Caco-2 (cell line): Measurements from ENCODE around the gene RBP2. TPM values are rescaled to one million over a fixed set of nuclear protein-coding genes. Genes with fewer than 3 reads are reported as not detected.
A peak's percentile ranks its signal among the peaks of the same experiment; 100 is the strongest.

Experiments
- BruUV-seq: library from RNA; stranded (reverse); fragments of 400-500 nt; replicated peaks from 2 replicates; lab custom pipeline; 2021; lab: Mats Ljungman, UMichigan
- CTCF ChIA-PET: fragments of 300-600 bp; sonication (Branson Sonifier 250); formaldehyde crosslinking; loops from one replicate; lab custom pipeline; 2022; ENCODE audit warnings: antibody characterized with exemption; lab: Charles Lee
- POLR2A ChIA-PET: fragments of 300-600 bp; sonication (Branson Sonifier 250); formaldehyde crosslinking; loops from one replicate; lab custom pipeline; 2022; ENCODE audit warnings: antibody characterized with exemption; lab: Charles Lee
- DNase-seq, 2 experiments: peaks; one replicate each; pipeline versions ENCODE4 v3.0.0 to v3.0.0-alpha.2; 2020 to 2022
- H3K27me3 ChIP-seq: replicated peaks from 2 replicates; pipeline ENCODE4 v1.6.0; 2011; ENCODE audit warnings: low read length; ENCODE audit not compliant: control insufficient read depth, insufficient read depth
- H3K36me3 ChIP-seq: 2 replicates; pipeline ENCODE4 v1.5.1; 2011; ENCODE audit warnings: low read length; ENCODE audit not compliant: control insufficient read depth, insufficient read depth
- H3K4me1 ChIP-seq: fragments of 250-450 bp; sonication (Bioruptor Pico); 2 replicates; pipeline ENCODE4 v1.5.1; 2020; ENCODE audit warnings: mild to moderate bottlenecking
- H3K4me3 ChIP-seq: 2 replicates; pipeline ENCODE4 v1.5.1; 2011; ENCODE audit warnings: low read depth, mild to moderate bottlenecking, control low read depth, low read length
- H3K9me3 ChIP-seq: fragments of 250-450 bp; sonication (Bioruptor Pico); 2 replicates; pipeline ENCODE4 v1.5.1; 2020; ENCODE audit warnings: mild to moderate bottlenecking, moderate library complexity
- H3K27ac Mint-ChIP-seq: one replicate; pipeline ENCODE4 v1.8.0; 2022; ENCODE audit warnings: mixed read lengths; ENCODE audit not compliant: unreplicated experiment
- H3K27me3 Mint-ChIP-seq: one replicate; pipeline ENCODE4 v1.8.0; 2022; ENCODE audit warnings: mixed read lengths; ENCODE audit not compliant: insufficient read depth, unreplicated experiment
- H3K36me3 Mint-ChIP-seq: one replicate; pipeline ENCODE4 v1.8.0; 2022; ENCODE audit warnings: mild to moderate bottlenecking, mixed read lengths; ENCODE audit not compliant: insufficient read depth, unreplicated experiment
- H3K4me1 Mint-ChIP-seq: one replicate; pipeline ENCODE4 v1.8.0; 2022; ENCODE audit warnings: low read depth, mixed read lengths; ENCODE audit not compliant: unreplicated experiment
- H3K4me3 Mint-ChIP-seq: one replicate; pipeline ENCODE4 v1.8.0; 2022; ENCODE audit warnings: mild to moderate bottlenecking, moderate library complexity, mixed read lengths; ENCODE audit not compliant: unreplicated experiment
- H3K9me3 Mint-ChIP-seq: one replicate; pipeline ENCODE4 v1.8.0; 2022; ENCODE audit warnings: mixed read lengths; ENCODE audit not compliant: unreplicated experiment
- CTCF ChIP-seq, 2 experiments: fragments of 200-600 bp in 1 of 2; IDR thresholded peaks; 1 replicate in 1 of 2; 2 replicates in 1 of 2; pipeline versions ENCODE4 v1.5.1 to v1.8.0; 2011 to 2022; ENCODE audit warnings: antibody characterized with exemption in 1 of 2, control low read depth in 1 of 2, inconsistent platforms in 1 of 2, low read depth in 1 of 2, low read length in 1 of 2, mild to moderate bottlenecking in 1 of 2, moderate library complexity in 1 of 2; ENCODE audit not compliant: insufficient read depth in 1 of 2, severe bottlenecking in 1 of 2, unreplicated experiment in 1 of 2
- intact Hi-C: fragments of 100-400 bp; cut with micrococcal nuclease; formaldehyde crosslinking; loops from one replicate; pipeline ENCODE4 v1.10.0; 2022; ENCODE audit not compliant: unreplicated experiment
- total RNA-seq: library from RNA; stranded (reverse); gene quantifications from 2 replicates; pipeline ENCODE4 v1.2.3, GENCODE V29; 2022

The RBP2 gene
- total RNA-seq, 1 experiment from 2014 or later: 28.0 TPM

GRCh38 chr3:139521144-139521543 lies 44.8 kb upstream of the RBP2 start:
- Histone ChIP-seq H3K4me3 (no peak overlapping the region), H3K9me3 (no peaks in the 10 kb centered on the region), H3K4me1 (no peaks in the 10 kb centered on the region), H3K36me3 (no peaks in the 10 kb centered on the region), H3K27me3 (no peaks in the 10 kb centered on the region)
- Mint-ChIP-seq H3K4me3 (no peak overlapping the region), H3K27ac (no peak overlapping the region), H3K27me3 (no peaks in the 10 kb centered on the region), H3K4me1 (no peaks in the 10 kb centered on the region), H3K9me3 (no peaks in the 10 kb centered on the region), H3K36me3 (peaks cover 6% of the 10 kb centered on the region)
- TF ChIP-seq CTCF (IDR thresholded peaks at IDR 0.05; ENCODE audit: insufficient read depth in 1 of 2, low read depth in 1 of 2, low read length in 1 of 2, severe bottlenecking in 1 of 2, unreplicated experiment in 1 of 2): no peak
- ChIA-PET POLR2A (no interaction called here), CTCF (no interaction called here)
- no TSS peak for BruUV-seq
- no peak for DNase-seq
- intact Hi-C loops: loop anchor here (2.0 kb wide), 1 partner anchor 42 kb away; no protein-coding TSS in a partner anchor

GRCh38 chr3:139519998-139520737 lies 43.9 kb upstream of the RBP2 start:
- H3K27ac Mint-ChIP-seq: no peak overlapping the region
- no peaks in the 10 kb centered on the region for H3K9me3 ChIP-seq

More at GRCh38 chr3:139519998-139520737, 43.9 kb upstream of the RBP2 start:
- intact Hi-C loops: loop anchor here (1.0 to 2.0 kb wide), 2 partner anchors 43 to 93 kb away; no protein-coding TSS in a partner anchor
- Histone ChIP-seq H3K4me3 (no peak overlapping the region), H3K4me1 (no peaks in the 10 kb centered on the region), H3K27me3 (no peaks in the 10 kb centered on the region), H3K36me3 (no peaks in the 10 kb centered on the region)
- DNase-seq: peak; percentile 53 to 68
- H3K4me1 Mint-ChIP-seq: no peaks in the 10 kb centered on the region
- CTCF ChIA-PET: interaction anchor here (0.6 to 1.0 kb wide), 2 partner anchors 18 to 42 kb away, joined by 3 read pairs; no protein-coding TSS in a partner anchor
- H3K27me3 Mint-ChIP-seq: no peaks in the 10 kb centered on the region
- no TSS peak for BruUV-seq
- H3K9me3 Mint-ChIP-seq: no peaks in the 10 kb centered on the region
- no peak overlapping the region for H3K4me3 Mint-ChIP-seq
- H3K36me3 Mint-ChIP-seq: peaks cover 6% of the 10 kb centered on the region
- TF ChIP-seq CTCF (IDR thresholded peaks at IDR 0.05; ENCODE audit: insufficient read depth in 1 of 2, low read depth in 1 of 2, low read length in 1 of 2, severe bottlenecking in 1 of 2, unreplicated experiment in 1 of 2): peak; percentile 40 to 51
- POLR2A ChIA-PET: no interaction called here
